Retinal pigment epithelial cell (primary cell): ENCODE results near the gene KLHL2.
"Not testable (repeated sequence)": the region's sequence is repeated elsewhere in the genome, so short reads cannot be mapped to it uniquely, and the experiment has no call there.

Experiments used
- DNase-seq: peaks from one replicate; pipeline ENCODE4 v3.0.0-alpha.2; 2010; ENCODE audit warnings: low read depth
- H3K4me3 ChIP-seq: 2 replicates; pipeline ENCODE4 v1.5.1; 2011; ENCODE audit warnings: mild to moderate bottlenecking, low read length, control low read depth, moderate library complexity
- TF ChIP-seq, protein P1 (sequence below): conservative IDR thresholded peaks from 2 replicates; pipeline ENCODE4 v1.5.1; 2011; ENCODE audit warnings: low read depth, low read length, control low read depth, inconsistent platforms

KLHL2 gene

DNA sequence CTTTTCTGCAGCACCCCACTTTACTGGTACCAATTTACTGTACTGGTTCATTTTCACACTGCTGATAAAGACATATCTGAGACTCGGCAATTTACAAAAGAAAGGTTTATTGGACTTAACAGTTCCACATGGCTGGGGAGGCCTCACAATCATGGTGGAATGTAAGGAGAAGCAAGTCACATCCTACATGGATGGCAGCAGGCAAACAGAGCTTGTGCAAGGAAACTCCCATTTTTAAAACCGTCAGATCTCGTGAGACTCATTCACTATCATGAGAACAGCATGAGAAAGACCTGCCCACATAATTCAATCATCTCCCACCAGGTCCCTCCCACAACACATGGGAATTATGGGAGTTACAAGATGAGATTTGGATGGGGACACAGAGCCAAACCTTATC lies 77.3 kb downstream of the KLHL2 start:
- not testable (repeated sequence) for DNase-seq, H3K4me3 ChIP-seq

DNA sequence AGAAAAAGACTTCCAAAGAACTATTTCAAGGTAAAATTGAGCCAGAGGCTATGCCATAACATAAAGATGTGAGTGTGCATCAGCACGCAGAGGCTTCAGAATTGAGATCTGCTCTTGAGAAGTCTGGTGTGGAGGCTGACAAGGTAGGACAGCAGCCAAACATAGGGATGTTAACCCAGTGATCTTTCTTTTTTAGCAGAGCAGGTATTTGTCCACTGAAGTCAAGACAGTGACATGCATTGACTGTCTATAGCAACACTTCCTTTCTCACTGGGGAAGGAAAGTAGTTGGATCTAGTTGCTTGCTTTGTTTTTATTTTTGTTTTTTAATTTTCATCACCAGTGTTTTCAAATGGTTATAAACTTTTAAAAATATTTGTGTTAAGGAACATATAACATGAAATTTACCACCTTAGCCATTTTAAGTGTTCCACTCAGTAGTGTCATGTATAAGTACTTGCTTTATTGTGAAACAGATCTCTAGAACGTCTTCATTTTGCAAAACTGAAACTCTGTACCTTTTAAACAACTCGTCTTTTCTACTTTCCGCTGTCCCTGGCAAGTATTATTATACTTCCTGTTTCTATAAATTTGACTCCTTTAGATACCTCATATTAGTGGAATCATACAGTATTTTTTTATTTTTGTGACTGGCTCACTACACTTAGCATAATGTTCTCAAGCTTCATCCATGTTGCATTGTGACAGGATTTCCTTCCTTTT lies 79.4 kb downstream of the KLHL2 start:
- not testable (repeated sequence) for DNase-seq, H3K4me3 ChIP-seq

DNA sequence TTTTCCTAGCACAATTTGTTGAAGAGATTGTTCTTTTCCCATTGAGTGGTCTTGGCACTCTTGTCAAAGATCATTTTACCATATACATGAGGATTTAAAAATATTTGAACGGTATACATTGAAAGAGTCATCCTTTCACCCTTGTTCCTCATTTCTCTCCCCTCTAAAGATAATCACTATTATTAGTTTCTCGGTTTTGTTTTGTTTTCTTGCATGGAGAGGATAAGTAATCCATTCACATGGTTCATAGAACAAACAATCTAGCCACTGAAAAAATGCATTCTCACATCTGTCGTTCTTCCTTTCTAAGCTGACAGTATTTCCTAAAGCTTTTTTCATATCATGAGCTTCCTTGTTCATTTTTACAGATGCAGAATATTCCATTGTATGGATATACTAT lies 80.9 kb downstream of the KLHL2 start:
- TF ChIP-seq, protein P1, sequence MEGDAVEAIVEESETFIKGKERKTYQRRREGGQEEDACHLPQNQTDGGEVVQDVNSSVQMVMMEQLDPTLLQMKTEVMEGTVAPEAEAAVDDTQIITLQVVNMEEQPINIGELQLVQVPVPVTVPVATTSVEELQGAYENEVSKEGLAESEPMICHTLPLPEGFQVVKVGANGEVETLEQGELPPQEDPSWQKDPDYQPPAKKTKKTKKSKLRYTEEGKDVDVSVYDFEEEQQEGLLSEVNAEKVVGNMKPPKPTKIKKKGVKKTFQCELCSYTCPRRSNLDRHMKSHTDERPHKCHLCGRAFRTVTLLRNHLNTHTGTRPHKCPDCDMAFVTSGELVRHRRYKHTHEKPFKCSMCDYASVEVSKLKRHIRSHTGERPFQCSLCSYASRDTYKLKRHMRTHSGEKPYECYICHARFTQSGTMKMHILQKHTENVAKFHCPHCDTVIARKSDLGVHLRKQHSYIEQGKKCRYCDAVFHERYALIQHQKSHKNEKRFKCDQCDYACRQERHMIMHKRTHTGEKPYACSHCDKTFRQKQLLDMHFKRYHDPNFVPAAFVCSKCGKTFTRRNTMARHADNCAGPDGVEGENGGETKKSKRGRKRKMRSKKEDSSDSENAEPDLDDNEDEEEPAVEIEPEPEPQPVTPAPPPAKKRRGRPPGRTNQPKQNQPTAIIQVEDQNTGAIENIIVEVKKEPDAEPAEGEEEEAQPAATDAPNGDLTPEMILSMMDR = no peak
- no peak overlapping the region for H3K4me3 ChIP-seq
- DNase-seq = no peak

DNA sequence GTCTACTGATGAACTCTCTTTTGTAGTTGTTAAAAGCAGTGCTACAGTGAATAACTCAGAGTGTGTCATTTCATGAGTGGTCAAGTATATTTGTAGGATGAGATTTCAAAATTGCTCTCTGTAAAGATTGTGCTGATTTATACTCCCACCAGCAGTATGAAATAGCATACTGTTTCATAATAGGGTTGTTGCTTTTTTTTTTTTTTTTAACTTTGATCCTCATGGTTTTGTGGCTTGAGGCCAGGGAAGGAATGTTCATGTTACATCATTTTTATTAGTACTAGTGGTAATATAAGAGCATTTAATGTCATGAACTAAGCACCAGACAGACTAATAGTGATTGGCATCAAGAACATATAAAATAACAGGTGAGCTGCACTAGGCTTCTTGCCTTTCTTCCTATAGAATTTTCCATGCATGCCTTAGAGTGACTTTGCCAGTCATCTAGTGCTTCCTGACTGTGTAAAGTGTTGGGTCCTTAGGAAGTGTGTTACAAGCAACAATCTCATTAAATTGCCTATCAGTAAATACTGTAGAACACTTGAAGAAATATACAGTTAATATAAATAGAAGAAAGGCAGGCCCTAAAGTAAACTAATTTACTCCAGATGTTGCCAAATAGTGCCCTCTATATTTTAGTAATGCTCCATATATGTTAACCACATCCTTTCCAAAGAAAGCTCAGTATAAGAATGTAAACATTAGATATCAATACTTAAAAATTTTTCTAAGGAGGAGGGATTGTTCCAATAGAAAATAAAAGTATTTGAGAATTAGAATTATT lies 81.5 kb downstream of the KLHL2 start:
- TF ChIP-seq, protein P1 = no peak
- DNase-seq = peak; percentile 54
- no peak overlapping the region for H3K4me3 ChIP-seq

DNA sequence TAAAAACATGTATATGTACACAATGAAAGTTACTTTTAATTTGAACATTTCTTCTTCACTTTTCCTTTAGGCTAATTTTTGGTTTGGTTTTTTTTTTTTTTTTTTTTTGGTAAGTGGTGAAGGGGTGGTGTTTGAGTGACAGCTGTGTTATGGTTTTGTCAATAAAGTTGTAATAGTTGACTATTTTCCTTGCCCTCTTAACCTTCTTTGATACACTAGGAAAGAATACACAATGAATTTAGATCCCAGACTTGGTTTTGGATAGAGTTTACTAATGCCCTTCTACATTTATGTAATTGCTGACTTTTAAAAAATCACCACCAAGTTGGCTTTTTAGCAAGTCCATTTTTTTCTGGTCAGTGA lies 82.0 kb downstream of the KLHL2 start:
- no peak for DNase-seq
- no peak overlapping the region for H3K4me3 ChIP-seq

DNA sequence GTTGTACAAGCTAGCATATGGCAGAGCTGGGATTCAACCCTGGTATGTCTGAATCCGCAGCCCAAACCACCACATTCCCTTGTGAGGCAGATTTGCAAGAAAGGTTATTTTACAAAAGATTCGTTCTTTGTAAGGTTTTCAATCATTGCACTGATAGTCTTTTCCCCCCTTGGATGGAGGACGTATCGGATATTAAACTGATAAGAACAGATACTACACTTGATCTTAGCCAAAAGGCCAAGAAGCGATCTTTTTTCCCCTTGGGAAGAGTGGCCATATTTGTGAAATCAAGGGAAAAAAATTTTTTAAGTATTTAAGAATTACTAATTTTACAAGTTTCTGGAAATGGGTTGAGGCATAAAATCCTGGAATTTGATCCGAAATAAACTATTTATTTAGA lies 85.7 kb downstream of the KLHL2 start:
- DNase-seq = no peak
- TF ChIP-seq, protein P1 = no peak

More for the DNA sequence above, 82.0 kb downstream of the KLHL2 start:
- TF ChIP-seq, protein P1 = no peak

DNA sequence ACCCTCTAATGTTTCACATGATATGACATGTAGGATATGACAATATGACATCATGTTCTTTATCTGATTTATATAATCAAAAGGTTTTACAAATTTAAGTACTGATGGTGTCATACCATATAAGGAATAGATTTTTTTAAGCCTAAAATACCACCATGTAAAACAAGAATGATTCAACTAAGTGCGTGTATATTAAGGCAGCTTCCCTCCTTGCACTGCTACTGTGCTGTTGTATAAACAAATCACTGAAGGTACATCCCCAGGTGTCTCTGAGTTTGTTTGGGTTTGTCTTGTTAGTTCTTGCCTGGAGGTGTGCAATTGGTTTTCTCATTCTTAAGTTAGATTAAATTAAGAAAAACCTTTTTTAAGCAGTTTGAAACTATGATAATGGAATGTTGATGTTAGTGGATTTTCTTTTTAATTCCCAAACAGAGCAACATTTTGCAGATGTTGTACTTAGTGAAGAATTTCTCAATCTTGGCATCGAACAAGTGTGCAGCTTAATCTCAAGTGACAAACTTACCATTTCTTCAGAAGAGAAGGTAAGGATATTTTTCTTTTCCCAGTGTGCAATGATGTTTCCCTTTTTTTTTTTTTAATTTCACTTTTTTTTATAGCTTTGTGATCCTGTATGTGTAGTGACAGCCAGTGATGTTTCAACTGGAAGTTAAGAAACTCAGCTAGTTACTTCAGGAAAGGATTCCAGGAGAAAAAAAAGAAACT lies 86.7 kb downstream of the KLHL2 start:
- no peak overlapping the region for H3K4me3 ChIP-seq
- no peak for DNase-seq
- TF ChIP-seq, protein P1 = no peak

More for the DNA sequence above, 85.7 kb downstream of the KLHL2 start:
- H3K4me3 ChIP-seq = no peak overlapping the region

DNA sequence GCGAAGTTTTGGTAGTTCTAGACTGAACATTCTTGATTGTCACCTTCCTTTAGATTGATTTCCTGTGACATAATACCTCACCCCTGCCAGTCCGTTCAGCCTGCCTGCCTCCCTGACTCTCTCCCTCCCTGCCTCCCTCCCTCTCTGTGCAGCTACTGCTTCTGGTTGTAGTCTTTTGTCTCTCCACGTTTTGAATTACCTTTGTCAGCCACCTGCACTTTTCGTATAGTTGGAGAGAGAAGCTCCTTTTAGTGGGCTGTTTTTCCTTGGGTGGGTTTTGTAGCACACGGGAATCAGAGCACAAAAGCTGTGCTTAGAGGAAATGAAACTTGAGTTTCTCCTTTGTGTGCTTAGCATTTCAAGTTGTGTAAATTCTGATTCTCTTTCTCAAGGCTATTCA lies 87.5 kb downstream of the KLHL2 start:
- TF ChIP-seq, protein P1 = no peak
- no peak overlapping the region for H3K4me3 ChIP-seq
- DNase-seq = no peak
